Stimulated activated CD8-positive, alpha-beta memory T cell treated with anti-CD3 and anti-CD28 coated beads, Interleukin-4, amount 100 ng/mL, for 24 hours (primary cell): ENCODE results near the gene OR4K14.
"Not testable (repeated sequence)": the region's sequence is repeated elsewhere in the genome, so short reads cannot be mapped to it uniquely, and the experiment has no call there.

Experiments used
- DNase-seq: peaks from one replicate; pipeline ENCODE4 v3.0.0-alpha.2; 2020; ENCODE audit warnings: low read depth

OR4K14 gene, protein sequence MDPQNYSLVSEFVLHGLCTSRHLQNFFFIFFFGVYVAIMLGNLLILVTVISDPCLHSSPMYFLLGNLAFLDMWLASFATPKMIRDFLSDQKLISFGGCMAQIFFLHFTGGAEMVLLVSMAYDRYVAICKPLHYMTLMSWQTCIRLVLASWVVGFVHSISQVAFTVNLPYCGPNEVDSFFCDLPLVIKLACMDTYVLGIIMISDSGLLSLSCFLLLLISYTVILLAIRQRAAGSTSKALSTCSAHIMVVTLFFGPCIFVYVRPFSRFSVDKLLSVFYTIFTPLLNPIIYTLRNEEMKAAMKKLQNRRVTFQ

DNA sequence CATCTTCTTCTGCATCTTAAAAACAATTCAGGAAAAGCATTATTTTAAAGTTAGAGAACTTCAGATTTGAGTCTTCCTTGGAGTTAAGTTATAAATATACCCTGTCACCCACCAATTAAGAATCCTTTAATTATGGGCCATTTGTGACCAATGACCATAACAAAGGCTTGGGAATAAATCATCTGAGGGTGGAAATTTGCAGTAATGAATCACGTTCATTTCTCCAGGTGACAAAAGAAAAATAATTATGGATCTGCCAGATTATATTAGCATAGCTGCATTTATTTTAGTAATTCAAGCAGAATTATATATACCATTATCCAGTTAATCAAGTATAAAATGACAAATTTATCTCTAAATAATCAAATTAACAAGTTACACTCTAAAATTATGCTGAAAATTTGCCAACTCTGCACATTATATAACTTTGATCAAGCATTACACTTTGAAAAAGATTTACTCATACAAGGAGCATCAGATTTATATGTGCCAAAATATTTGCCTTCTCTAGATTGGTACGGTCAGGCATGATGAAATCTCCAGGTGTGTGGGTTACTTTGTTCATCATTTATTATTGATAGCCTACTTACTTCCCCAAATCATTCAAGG lies at the start of gene OR4K14:
OR4K14 (minus strand) TSS at position 51 of the 609 bp plus-strand sequence. CDS start 4,114 bp downstream, outside the sequence.
- DNase-seq: no peak

DNA sequence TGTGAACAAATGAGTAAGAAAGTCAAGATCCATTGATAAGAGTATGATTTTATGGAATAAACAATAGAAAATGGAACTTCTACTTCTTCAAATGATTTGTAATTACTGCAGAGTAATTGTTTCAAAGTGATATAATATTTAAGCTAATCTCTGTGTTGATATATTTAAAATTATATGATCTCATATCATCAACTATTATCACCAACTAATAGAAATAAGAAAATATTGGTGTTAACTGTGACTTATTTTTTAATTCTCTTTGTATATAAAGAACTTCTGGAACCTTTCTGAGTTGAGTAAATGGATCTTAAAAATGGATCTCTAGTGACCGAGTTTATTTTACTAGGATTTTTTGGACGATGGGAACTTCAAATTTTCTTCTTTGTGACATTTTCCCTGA lies 40.6 kb upstream of the OR4K14 start, which contains the start of gene OR4L1:
OR4L1 (plus strand) TSS at position 301 of the 400 bp plus-strand sequence; CDS start at position 301, 0 bp downstream.
- no peak for DNase-seq

DNA sequence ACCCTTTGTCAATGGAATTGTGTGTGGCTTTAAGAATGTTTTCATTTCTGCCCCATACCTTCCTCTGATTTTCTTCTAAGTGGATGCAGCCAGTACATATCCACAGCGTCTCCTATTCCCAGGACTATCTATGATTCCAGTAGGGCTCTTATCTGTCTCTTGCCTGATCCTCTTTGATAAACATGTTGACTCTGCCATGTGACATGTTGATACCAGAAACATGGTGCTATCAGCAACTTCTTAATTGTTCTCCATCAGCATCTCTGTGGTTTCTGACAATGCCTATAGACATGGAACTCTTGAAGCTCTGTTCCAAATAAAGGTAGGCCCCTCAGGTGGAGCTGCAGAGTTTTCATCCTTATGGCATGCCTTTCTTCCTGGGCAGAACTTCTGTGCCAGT lies 29.1 kb upstream of the OR4K14 start:
- no peak for DNase-seq

DNA sequence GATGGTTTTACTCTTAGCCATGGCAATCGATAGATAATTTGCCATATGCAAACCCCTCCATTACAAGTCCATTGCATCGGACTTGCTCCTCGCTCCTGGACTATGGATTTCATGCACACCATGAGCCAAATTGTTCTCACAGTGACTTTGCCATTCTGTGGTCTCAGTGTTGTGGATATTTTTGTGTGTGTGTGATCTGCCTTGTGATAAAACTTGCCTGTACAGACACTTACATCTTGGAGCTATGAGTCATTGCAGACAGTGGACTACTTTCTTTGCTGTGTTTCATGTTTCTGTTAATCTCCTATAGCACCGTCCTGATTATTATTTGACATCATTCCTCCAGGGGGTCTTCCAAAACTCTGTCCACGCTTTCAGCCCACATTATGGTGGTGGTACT lies 25.1 kb upstream of the OR4K14 start:
- DNase-seq: no peak

DNA sequence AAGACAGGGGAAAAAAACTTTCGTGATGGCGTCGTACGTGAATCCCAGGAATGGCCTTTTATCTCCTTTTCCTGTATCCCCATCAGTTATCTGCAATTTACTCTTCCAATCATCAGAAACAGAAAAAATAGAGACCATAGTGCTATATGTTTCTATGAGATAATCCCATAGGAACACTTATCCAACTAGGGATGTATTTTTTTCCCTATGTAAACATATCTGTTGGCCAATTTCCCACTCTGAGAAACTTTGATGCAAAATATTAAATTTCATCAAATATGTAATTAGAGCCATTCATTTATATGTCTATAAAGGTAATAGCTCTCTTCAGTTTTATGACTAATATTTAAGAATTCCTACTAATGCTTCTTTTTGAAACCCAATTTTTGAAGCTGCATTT lies 16.8 kb upstream of the OR4K14 start, which contains the start of gene OR4K13:
OR4K13 (minus strand) TSS at position 101 of the 400 bp plus-strand sequence. CDS start 1,280 bp downstream, outside the sequence.
- no peak for DNase-seq

DNA sequence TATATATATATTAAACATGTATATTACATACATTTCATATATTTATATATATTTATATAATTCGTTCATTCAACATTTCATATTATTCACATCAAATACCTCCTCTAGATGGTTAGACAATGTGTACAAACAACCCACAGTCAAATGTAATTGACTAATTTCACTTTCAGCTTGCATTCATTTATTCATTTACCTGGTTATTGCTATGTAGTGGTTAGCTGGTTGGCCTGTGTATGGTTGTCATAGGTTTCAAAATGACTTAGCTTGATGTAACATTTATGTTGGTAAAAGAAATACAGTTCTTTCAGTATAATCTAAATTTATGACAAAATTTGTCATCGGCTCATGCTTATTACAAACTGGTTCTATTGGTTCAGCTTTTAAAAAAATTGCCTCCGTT lies 16.3 kb upstream of the OR4K14 start:
- no peak for DNase-seq

DNA sequence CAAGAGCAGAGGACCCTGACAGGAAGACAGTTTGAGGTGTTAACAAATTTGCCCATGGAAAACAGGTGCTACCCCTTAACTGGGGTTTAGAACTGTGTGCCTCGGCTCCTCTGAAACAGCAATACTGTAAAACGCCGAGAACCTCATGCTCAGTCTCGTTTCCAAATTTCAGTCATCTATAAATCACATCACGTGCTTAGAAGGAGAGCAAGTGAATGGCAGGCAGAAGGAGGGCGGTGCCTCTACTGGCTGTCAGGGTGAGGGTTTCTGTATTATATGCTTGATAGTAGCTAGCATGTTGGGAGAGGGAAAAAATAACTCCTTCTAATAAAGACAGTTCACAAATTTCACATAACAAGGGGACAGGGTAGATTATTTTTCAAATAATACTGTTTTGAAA lies 12.0 kb upstream of the OR4K14 start:
- no peak for DNase-seq

DNA sequence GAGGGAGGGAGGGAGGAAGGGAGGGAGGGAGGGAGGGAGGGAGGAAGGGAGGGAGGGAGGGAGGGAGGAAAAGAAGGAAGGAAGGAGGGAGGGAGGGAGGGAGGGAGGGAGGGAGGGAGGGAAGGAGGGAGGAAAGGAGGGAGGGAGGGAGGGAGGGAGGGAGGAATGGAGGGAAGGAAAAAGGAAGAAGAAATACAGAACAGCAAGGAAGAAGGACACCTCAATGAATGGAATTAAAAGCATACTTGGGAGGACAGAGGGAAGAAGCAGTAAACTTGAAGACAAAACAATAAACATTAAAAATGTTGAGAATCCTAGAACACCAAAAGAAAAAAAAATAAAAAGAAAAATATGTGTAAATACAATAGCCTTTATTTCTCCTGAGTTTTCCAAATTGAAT lies 11.0 kb downstream of the OR4K14 start:
- no peak for DNase-seq

DNA sequence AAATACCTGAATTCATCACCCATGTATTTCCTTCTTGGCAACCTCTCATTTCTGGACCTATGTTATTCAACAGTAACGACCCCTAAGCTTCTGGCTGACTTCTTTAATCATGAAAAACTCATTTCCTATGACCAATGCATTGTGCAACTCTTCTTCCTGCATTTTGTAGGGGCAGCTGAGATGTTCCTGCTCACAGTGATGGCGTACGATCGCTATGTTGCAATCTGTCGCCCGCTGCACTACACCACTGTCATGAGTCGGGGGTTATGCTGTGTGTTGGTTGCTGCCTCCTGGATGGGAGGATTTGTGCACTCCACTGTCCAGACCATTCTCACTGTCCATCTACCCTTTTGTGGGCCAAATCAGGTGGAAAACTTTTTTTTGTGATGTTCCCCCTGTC lies 16.8 kb downstream of the OR4K14 start:
- DNase-seq: no peak

DNA sequence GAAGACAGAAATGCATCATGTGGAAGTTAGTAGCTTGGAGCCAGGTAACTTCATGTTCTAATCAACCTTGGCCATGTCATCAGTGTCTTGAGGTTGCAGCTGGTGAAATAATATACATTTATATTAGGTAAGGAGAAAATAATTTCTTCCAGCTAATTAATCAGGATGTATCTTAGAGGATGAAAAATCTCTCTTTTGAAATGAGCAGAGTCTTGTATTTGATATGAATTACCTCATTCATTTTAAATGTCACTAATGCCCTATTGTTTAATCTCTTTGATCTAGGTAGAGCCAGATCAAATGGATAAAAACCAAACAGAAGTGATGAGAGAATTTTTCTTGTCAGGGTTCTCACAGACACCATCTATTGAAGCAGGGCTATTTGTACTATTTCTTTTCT lies 17.2 kb downstream of the OR4K14 start, which contains the start of gene OR4Q2:
OR4Q2 (plus strand) TSS at position 301 of the 400 bp plus-strand sequence.
- DNase-seq: no peak

DNA sequence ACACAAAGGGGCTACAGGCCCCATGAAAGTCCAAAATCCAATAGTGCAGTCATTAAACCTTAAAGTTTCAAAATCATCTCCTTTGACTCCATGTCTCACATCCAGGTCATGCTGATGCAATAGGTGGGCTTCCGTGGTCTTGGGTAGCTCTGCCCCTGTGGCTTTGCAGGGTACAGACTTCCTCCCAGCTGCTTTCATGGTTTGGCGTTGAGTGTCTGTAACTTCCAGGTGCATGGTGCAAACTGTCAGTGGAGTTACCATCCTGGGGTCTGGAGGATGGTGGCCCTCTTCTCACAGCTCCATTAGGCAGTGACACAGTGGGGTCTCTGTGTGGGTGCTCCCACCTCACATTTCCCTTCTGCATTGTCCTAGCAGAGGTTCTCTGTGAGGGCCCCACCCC lies 25.7 kb downstream of the OR4K14 start:
- DNase-seq: no peak

DNA sequence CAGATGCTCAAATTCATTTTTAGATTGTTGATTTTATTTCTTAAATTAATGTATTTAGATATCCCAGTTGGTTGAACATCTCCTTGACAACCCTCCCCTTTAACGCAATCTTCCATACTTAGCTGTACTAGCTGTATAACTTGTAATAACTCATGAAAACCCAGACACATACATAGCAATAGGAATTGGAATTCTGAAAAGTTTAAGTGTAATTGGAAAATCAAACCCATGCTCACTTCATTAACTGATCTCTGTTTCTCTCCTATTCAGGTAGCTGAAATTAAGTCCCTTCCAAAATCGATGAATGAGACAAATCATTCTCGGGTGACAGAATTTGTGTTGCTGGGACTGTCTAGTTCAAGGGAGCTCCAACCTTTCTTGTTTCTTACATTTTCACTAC lies 43.8 kb downstream of the OR4K14 start, which contains the start of gene OR4K15:
OR4K15 (plus strand) TSS at position 301 of the 400 bp plus-strand sequence; CDS start at position 301, 0 bp downstream.
- DNase-seq: no peak

DNA sequence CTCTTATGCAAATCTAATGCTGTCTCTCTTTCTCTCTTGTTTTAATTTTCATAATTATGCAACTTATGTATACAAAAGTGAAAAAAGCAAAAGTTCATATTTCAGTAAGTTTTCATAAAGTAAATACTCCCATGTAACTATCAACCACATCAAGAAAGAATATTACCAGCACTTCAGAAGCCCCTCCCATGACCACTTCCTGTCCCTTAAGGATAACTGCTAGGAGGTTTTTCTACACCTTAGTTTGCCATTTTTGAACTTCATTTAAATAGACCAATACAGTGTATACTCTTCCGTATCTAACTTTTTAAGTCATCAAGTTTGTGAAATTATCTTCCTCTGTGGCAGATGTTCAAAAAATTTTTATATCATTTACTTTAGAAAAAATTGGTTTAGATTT lies 44.3 kb downstream of the OR4K14 start:
- DNase-seq: no peak

DNA sequence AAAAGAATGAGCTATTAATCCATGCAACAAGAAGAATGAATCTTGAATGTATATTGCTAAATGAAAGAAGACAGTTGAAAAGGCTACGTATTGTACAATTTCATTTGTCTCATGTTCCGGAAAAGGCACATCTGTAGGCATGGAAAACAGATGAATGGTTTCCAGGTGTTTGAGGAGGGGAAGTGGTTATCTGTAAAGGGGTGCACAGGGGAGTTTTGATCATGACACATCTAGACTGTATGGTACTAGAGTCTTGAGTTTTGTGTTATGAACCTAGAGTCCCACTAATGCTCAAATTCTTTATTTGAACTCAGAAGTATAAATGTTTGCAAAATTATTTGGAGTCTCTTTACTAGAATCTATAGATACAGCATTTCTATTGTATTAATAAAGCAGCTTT lies 49.4 kb downstream of the OR4K14 start:
- not testable (repeated sequence) for DNase-seq
